GM19438 (cell line): ENCODE data around the gene ADAMTS8.
"Not testable (repeated sequence)": the region's sequence is repeated elsewhere in the genome, so short reads cannot be mapped to it uniquely, and the experiment has no call there.

Experiments used
- ATAC-seq: cut with Tn5 transposase; IDR thresholded peaks from one replicate; pipeline ENCODE4 v1.9.1; 2021; ENCODE audit warnings: low read depth; ENCODE audit not compliant: unreplicated experiment

Gene ADAMTS8

DNA sequence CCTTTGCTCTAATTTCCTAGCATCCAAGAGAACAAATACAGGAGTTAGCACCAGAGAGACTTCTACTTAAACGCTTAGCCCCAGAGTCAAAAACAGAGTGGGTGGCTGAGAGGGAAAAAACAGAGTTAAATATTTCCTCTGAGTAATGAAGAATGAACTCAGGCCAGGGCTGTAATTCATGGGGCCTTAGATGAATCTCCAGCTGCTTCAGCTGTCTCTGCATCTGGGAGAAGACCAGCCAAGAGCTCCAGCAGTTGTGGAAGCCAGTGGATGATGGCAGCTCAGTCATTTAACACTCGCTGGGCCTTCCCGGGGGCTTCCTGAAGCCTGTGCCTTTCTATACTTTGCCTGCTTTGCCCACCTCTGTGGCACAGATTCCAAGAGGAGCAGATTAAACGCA lies 14.3 kb upstream of the ADAMTS8 start:
- no peak for ATAC-seq

DNA sequence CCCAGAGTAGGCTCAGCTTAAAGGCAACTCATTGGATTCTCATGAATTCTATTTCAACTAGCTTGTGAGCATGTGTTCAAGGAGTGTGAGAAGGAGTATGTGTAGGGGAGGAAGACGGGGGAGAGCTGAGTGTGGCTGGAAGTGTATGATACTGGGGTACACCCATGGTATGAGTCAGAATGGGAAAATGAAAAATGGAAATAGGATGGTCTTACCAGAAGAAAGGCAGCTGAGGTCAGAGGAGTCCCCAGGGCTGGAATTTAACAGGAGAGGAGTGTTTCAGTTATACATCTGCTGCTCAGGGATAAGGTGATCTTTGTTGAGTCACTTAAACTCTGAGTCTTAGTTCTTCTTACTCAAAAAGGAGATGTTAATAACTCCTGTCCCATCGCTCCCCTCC lies 13.3 kb upstream of the ADAMTS8 start:
- ATAC-seq: no peak

DNA sequence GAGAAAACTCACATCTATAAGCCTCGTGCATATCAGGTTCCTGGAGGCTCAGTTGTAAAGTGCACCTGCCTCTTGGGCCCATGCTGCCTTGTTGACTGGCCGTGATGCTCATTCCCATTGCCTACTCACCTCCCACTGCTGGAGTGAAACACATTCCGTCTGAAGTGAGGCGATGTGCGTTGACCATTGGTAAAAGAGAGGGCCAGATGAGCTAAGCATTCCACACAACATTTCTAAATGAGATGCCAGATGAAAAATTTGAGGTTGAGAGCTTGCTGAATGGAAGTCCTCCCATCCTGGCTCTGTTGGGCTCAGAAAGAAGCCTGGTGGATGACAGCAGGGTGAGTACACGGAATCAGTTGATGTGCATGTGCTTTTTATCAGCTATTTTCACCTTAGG lies 11.5 kb upstream of the ADAMTS8 start:
- ATAC-seq: no peak

DNA sequence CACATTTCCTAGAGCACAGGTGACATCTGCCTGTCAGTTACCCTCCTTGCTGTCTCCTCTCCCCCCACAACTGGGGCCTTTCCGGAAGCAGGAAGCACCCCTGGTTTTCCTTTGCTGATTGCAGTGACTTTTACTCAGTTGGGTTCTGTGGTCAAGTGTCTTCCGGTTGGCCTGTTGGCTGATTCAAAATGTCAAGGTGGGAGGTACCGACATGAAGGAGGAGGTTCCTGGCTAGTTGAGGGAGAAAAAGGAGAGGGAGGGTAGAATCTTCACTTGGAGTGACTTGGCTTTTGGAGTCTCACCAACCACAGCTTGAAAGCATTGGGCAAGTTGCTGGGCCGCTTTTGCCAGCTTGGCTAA lies 10.7 kb upstream of the ADAMTS8 start:
- ATAC-seq: no peak

DNA sequence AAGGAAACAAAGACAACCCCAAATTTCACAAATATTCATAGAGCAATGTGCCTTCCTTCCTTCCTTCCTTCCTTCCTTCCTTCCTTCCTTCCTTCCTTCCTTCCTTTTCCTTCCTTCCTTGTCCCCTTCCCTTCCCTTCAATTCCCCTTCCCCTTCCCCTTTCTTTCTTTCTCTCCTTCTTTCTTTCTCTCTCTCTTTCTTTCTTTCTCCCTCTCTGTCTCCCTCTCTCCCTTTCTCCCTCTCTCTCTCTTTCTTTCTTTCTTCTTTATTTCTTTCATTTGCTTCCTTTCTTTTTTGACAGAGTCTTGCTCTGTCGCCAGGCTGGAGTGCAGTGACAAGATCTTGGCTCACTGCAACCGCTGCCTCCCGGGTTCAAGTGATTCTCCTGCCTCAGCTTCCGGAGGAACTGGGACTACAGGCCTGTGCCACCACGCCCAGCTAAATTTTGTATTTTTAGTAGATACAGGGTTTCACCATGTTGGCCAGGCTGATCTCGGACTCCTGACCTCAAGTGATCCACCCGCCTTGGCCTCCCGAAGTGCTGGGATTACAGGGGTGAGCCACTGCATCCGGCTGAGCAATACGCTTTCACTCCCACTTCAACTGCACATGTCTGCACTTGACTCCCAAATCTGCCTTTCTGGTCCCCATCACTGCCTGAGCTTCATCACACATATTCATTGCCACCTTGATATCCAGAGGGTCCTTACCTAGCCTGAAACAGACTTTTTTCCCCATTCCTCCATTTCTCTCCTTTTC lies 10.2 kb upstream of the ADAMTS8 start:
- ATAC-seq: not testable (repeated sequence)

DNA sequence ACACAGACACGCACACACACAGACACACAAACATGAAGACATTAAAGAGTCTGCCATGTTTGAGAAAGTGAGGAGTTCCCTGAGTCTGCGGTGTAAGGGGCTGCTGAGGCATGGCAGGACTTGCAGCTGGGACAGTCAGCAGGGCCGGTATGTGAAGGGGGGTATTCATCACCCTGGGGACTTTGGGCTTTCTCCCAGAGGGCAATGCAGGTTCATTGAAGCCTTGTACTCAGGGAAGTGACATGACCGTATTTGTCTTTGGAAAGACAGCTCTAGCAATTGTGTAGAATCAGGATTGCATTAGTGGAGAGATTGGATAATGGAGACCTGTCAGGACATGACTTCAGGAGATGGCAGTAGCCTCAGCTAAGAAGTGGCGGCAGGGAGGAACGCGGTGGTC lies 9.4 kb upstream of the ADAMTS8 start:
- ATAC-seq: no peak

DNA sequence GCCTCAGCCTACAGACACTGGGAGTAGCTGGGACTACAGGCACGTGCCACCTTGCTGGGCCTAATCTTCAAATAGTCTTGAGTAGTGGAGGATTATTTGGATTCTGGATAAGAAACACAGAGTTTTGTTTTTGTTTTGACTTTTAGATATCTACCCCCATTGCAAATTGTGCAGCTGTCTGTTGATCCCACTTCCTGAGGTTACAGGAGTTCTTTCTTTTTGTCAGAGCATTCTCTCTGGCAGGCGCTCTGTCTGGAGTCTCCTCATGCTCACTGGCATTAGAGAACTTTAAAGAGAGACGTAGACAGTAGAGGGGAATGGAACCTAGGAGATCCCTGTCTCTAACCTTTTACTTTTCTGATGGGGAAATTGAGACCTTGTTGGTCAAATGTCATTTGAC lies 7.8 kb upstream of the ADAMTS8 start:
- no peak for ATAC-seq

DNA sequence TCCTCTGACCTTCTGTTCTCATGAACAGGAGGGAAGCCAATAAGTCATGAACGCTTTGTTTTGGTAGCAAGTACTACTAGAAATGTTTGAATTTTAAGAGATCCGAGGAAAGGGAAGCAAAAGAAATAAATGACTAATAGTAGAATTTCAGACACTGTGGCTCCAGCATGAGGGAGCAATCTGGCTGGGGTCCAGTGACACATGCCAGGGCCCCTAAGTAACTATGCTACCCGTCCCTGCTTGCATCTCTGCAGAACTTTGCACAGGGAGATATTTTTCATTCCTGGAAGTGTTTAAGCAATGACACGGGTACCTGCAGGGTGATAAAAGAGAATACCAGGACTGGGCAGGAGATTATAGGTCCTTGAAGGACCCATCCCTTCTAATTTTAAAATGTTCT lies 7.3 kb upstream of the ADAMTS8 start:
- ATAC-seq: no peak

DNA sequence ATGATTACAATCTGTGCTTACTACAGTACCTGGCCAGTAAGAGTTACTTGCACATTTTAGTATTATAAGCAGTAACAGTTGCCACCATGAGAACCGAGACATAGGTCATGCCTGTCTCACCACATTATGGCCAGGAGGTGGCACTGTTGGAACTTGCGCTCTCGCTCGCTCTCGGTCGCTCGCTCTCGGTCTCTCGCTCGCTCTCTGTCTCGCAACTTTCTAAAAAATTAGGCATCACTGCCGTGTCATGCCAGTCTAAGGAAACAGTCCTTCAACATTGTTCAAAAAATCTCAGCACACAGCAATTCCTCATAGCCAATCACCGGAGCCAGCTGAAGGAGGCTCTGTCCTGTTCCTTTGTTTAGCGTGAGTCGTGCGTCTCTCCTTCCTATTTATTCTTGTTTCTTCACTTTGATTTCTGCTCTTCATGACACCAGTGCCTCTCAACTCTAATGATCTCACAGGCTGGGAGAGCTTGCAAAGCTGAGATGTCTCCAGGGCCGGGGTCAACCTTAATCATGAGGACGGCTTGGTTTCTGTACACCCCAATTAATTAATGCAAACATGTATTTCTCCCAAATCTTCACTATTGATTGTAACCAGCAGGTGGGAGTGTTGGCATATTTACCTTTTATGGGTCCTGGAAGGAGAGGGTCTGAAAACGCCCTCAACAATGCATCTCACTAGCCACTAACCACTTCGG lies 6.3 kb upstream of the ADAMTS8 start:
- peak; percentile 76 for ATAC-seq

DNA sequence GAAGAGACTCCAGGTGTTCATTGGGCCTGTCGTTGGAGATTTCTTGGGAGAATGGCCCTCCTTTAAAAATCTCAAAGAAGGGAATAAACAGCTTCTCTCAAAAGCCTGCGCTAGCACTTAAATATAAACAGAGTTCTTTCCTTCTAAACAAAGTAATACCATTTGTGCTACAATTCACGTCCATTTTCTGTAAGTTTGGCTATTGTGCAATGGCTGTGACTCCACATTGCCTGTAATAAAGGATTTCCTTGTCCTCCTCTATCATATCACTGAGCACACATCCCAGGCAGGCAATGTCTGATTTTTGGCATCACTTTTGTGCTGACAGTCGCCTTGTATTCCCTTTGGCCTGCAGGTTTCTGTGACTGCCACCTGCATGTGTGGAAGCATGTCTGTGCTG lies 4.9 kb upstream of the ADAMTS8 start:
- ATAC-seq: no peak

DNA sequence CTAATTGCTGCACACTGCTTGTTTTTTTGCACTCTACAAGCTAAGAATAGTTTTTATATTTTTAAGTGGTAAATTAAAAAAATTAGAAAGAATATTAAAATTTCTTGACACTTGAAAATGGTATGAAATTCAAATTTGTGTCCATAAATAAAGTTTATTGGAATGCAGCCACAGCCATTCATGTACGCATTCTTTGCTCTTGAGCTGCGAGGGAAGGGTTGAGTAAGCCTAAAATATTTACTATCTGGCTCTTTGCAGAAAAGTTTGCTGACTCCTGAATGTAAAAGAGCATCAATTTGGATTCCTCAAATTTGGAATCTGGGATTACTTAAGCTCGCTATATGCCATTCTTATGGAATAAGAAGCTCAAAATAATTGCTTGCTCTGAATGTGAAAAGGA lies 3.4 kb upstream of the ADAMTS8 start:
- no peak for ATAC-seq

DNA sequence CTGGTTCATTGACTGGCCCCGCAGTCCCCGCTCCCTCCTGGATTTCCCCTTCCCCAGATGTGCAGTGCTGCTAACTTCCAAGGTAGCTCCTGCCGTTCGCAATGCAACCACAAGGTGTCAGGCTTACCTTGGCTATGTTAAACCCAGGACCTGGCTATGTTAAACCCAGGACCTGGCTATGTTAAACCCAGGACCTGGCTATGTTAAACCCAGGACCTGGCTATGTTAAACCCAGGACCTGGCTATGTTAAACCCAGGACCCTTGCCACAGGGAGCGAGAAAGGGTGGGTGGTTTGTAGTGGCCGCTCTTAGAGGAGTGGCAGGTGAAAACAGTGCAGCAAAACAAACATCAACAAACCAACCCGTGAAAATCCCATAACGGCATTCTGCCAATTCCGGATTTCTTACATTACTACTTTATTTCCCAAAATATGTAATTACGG lies 2.9 kb upstream of the ADAMTS8 start:
- ATAC-seq: peak; percentile 52

DNA sequence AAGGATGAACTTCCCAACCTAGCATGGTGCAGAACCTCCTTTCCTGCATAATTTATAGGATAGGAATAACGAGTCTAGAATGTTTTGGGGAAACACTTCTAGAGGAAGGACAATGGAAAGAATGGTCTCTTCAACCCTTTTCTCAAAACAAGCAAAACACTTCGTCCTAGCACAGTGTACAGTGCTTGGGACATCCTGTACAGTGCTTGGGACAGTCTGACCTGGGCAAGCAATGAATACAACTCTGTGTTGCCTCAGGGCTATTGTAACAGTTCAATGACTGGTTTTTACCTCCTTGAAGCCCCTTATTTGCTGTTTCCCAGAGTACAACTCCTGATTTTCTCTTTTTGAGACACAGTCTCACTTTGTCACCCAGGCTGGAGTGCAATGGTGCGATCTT lies 1.6 kb upstream of the ADAMTS8 start:
- ATAC-seq: no peak

DNA sequence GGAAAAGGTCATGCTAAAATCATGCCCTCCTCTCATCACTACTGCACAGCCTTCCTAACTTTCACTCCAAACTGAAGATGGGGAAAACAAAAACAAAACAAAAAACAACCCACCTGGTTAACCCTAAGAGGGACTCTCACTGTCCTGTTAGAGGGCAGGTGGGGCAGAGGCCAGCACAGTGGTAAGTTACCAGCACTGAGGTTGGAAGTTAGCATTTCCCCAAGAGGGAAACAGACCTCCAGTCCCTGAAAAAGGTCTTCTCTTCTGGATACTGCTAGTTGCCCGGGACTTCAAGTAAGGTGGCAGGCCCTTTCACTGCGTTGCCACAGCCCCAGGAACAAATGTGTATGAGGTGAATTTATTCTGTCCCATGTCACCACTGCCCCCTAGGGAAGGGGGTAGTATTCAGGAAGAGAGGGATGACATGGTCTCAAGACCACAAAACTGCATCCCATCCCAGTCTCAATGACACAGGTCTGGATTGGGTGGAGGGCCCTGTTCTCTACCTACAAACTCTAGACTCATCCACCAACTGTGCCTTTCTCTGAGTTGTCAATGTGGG lies 792 bp upstream of the ADAMTS8 start:
- ATAC-seq: no peak

DNA sequence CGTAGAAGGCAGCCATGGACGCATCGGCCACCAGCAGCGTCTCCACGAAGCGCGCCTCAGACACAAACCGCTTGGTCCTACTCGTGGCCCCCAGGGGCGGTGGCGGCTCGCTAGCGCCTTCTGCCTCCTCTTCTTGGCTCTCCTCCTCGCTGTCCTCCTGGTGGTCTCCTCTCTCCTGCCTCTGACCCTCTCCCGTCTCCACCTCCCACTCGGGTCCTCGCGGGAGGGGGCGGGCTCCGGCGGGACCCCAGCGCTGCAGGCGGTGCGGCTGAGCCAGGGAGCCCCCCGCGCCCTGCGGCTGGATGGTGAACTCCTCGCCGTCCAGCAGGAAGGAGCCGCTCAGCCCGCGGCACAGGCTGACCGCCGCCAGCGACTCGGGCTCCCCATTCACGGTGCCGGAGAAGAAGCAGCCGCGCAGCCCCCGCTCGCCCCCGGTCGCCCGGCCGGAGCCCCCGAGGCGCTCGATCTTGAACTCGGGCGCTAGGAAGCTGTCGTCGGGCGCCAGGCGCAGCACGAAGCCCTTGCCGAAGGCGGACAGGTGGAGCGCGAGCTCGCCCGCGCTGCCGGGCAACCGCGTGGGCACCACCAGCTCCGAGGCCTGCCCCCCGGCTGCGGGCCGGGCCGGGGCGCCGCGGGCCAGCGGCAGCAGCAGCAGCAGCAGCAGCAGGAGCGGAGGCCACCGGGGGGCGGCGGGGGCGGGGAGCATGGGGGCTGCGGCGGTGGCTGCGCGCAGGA lies 661 bp downstream of the ADAMTS8 start:
- ATAC-seq: no peak

DNA sequence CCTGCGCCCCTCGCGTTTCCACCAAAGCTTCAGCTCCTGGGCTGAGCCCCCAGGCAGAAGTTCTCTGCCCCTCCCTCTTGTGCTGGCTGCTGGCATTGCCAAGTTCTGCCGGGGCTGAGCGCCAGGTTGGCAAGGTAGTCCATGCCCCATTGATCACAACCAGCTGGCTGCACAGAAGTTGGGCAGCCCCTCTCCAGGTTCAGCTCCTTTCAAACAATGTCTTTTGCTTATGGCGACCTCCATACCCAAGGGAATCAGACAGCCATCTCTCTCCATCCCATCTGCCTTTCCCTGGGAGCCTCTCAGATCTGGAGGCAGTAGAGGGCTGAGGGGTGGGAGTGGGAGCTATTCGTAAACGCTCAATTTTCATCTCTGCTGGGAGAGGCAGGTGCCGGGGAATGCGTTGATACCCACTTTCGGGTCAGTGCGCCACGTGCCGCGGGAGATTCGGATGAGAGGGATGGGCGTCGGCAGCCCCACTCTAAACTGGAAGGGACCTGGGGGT lies 1.5 kb downstream of the ADAMTS8 start:
- no peak for ATAC-seq

DNA sequence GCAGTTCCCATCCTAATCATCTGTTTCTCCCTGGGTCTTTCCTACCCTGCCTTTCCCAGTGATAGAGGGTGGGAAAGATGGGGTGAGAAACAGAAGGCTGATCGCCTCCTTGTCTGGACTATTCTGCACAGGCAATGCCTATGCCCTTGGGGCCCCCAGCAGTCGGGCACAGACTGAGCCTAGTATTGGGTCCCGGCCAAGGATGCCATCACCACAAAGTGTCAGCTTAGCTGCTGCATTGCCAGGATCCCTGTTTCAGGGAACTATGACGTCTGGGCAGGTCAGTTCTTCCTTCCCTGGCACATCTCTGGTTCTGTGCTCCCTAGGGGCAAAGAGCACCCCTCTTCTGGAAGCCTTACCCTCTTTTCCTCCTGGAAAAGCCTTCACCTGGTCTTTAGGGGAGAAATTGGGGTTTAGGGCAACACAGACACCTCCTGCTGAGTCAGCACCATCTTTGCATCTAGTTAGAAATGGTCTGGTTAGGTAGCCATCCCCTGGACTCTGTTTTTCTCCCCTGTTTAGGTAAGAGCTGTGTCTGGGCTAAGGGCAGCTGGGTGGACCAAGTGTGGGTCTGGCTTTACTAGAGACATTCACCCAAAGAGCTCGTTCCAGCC lies 2.1 kb downstream of the ADAMTS8 start:
- no peak for ATAC-seq

DNA sequence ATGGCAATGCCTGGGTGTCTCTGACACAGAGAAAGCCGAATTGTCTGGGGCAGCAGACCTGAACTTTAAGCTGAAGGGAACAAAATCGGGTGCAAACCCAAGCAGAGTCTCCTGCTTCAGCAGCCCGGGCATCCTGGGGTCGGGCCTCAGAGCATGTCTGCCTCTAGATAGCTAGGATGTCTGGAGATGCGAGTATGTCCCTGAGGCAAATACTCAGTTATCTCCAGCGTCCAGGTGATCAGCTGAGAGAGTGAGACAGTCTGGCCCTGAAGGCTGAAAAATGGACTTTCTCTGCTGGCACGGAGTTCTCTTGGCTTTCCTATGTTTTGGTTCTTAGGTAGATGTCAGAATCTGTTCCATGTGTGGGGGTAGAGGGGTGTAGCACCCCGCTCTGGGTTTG lies 3.3 kb downstream of the ADAMTS8 start:
- ATAC-seq: no peak

DNA sequence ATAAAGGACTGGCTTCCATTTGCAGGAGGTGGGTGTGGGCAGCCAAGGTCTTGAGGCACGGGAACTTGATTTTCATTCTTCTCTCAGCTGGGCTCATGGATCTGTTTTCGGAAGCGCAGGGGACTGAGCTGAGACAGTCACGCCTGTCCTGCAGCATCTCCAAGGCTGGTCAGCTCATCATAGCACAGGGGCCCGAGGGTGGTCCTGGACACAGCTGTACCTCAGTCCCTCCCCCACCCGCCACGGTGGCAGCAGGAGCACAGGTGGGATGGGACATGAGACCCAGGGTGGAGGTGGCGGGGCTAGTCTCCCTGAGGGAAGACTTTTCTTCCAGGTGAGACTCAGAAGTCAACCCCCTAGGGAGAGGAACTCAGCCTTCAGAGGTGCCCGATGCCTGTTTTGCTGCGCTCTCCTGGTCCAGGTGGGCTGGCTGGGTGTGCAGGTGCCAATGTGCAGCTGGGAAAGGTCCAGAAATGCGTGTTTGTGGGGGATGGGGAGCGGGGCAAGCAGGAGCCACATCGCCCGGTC lies 3.7 kb downstream of the ADAMTS8 start:
- no peak for ATAC-seq

DNA sequence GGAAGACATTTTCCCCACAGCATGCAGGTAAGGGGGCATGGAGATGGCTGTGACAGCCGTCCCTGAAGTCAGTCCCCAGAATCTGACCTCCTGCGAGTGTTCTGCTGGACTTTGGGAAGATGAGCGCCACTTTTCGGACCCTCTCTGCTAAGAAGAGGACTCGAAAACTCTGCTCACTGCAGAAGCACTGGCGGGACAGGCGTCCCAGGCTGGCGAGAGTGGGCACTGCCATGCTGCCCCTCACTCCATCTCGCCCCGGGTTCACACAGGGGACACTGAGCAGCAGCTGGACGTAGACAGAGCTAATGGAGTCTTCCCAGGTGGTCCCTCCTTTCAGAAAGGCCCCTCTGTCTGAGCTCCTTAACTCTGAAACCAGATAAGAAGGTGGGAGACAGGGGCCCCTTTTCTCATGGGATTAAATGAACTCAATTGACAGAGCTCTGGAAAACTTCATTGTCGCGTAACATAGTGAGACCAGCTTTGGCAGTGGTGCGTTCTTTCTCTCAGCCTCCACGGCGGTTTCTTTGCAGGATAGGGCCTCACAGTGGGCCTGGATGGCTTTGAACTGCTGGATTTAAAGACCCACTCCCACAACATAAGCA lies 4.8 kb downstream of the ADAMTS8 start:
- ATAC-seq: no peak
